AG10803 (cell line): ENCODE measurements around the gene PKM.

Experiments used
- DNase-seq: peaks from one replicate; pipeline ENCODE4 v3.0.0; 2010; ENCODE audit warnings: low read depth
- H3K4me3 ChIP-seq: 2 replicates; pipeline ENCODE4 v1.5.1; 2011; ENCODE audit warnings: mild to moderate bottlenecking, low read length, control low read depth
- CTCF ChIP-seq: conservative IDR thresholded peaks from 2 replicates; pipeline ENCODE4 v1.5.1; 2011; ENCODE audit warnings: mild to moderate bottlenecking, low read length, control low read depth, inconsistent platforms

The PKM gene

GRCh38 chr15:72233769-72234168 lies 2.8 kb upstream of the PKM start:
- TF ChIP-seq CTCF = no peak
- no peak overlapping the region for H3K4me3 ChIP-seq
- DNase-seq = no peak

DNA sequence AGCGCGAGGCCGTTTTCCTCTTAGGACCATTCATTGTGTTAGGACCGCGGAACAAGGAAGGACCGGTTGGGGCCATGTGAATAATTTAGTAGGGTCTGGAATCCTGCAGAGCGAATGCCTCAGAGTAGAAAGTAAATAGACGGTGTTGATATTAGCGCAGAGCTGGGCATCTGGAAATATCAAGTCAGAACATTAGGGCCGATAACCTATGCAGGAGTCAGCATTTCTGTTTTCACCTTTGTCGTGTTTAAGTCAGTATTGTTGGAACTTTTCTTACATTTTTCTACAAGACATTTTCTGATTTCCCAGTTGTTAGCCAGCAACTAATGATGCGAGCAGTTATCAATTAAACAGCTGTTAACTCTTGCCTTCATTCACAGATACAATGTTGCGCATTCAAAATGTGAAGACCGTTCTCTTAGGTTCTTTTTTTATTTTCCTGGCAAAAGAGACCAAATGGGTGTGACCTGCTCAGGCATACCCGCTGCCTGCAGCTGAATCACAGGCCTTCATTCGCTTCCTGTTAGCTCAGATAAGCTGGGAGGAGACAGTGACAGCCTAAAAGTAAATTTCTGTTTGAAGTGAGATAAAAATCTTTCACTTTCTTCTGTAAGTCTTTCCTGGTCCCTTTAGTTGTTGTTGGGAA lies 966 bp upstream of the PKM start:
- TF ChIP-seq CTCF = no peak
- DNase-seq = peak; percentile 81
- peak overlapping the region; percentile 93 for H3K4me3 ChIP-seq

GRCh38 chr15:72230197-72231065 lies 559 bp downstream of the PKM start:
- H3K4me3 ChIP-seq = peak overlapping the region; percentile 93
- peak; percentile 92 for DNase-seq
- TF ChIP-seq CTCF = no peak

GRCh38 chr15:72229947-72230196 lies 1.1 kb downstream of the PKM start:
- no peak for DNase-seq

DNA sequence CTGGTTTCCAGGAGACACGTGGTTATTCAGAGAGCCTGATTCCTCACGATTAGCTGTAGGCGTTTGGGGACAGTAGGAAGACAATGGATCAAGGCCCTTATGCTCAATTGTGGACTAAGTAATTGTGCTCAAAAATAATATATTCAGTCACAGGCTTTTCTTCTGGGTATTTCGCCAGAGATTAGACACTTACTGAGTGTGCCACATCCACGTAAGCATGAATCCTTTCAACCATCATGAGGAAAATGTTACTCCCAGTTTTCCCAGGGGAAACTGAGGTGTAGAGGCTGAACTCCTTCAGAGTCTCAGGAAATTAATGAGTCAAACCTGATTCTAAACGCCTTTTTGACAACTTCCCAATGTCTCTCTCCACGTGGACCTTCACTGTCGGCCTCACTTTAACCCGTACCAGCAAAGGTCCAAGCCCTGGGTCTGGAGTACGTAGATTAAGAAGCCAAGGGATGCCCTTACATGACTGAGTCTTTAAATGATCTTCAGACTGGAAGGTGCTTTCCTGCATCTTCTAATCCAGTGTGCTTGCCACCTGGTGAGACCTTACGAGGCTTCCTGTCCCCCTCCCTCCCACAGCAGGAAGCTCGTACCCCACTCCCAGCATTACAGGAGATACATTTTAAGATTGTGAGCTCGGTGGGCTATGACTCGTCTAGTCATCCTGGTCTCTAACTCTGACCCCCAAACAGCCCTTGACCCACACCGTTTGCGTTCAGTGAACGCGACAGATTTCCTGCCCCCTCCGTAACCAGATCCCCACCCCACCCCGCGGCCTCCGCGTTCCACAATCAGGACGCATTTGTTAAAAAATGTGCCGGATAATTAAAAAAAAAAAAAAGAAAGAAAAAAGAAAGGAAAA lies 1.7 kb downstream of the PKM start:
- no peak for TF ChIP-seq CTCF
- peak overlapping the region; percentile 93 for H3K4me3 ChIP-seq
- peak; percentile 66 for DNase-seq

More at GRCh38 chr15:72229947-72230196, 1.1 kb downstream of the PKM start:
- H3K4me3 ChIP-seq = peak overlapping the region; percentile 93
- TF ChIP-seq CTCF = no peak

GRCh38 chr15:72227720-72228119 lies 3.3 kb downstream of the PKM start:
- no peak for DNase-seq
- TF ChIP-seq CTCF = no peak
- peak overlapping the region; percentile 63 for H3K4me3 ChIP-seq
